GM12878 (cell line): Measurements from ENCODE around the gene PDZRN3.

Experiments used
- BRCA1 ChIP-seq: IDR thresholded peaks from 2 replicates; pipeline ENCODE4 v1.6.1; 2011; ENCODE audit warnings: low read depth, low read length, improper control_type of control experiment
- CHD4 ChIP-seq: fragments of 200-600 bp; sonication (generic); IDR thresholded peaks from 2 replicates; pipeline ENCODE4 v1.6.1; 2016; ENCODE audit warnings: mild to moderate bottlenecking
- CTCF ChIP-seq, 3 experiments: IDR thresholded peaks in 2 of 3; conservative IDR thresholded peaks in 1 of 3; 2 replicates each; pipeline ENCODE4 v1.5.1; 2011; ENCODE audit warnings: low read depth in 3 of 3, low read length in 3 of 3, mild to moderate bottlenecking in 3 of 3, control low read depth in 2 of 3, moderate library complexity in 2 of 3, inconsistent platforms in 1 of 3, mixed read lengths in 1 of 3; ENCODE audit not compliant: control insufficient read depth in 2 of 3, insufficient read depth in 1 of 3; ENCODE audit errors: extremely low read depth in 1 of 3
- ESRRA ChIP-seq: IDR thresholded peaks from 2 replicates; pipeline ENCODE4 v1.6.1; 2012; ENCODE audit warnings: mild to moderate bottlenecking, low read length, improper control_type of control experiment
- FOS ChIP-seq: IDR thresholded peaks from 3 replicates; pipeline ENCODE4 v1.6.1; 2011; ENCODE audit warnings: borderline replicate concordance; ENCODE audit not compliant: insufficient read length; ENCODE audit errors: extremely low read depth
- JUNB ChIP-seq: IDR thresholded peaks from 2 replicates; pipeline ENCODE4 v1.6.1; 2016; ENCODE audit warnings: antibody characterized with exemption, mild to moderate bottlenecking
- KDM1A ChIP-seq: fragments of 200-600 bp; sonication (generic); IDR thresholded peaks from 2 replicates; pipeline ENCODE4 v1.6.1; 2016; ENCODE audit warnings: borderline replicate concordance
- MXI1 ChIP-seq: fragments of 150-350 bp; IDR thresholded peaks from 2 replicates; pipeline ENCODE4 v1.6.1; 2011; ENCODE audit warnings: low read depth, mild to moderate bottlenecking, inconsistent platforms, low read length, improper control_type of control experiment
- PAX5 ChIP-seq: IDR thresholded peaks from 2 replicates; pipeline ENCODE4 v1.6.1; 2011; ENCODE audit warnings: low read depth, low read length, borderline replicate concordance
- PKNOX1 ChIP-seq: fragments of 450-650 bp; IDR thresholded peaks from 2 replicates; pipeline ENCODE4 v1.6.1; 2016; ENCODE audit warnings: mild to moderate bottlenecking
- POLR2A ChIP-seq: IDR thresholded peaks from 2 replicates; pipeline ENCODE4 v1.6.1; 2011; ENCODE audit warnings: low read depth, mild to moderate bottlenecking, low read length
- REST ChIP-seq: IDR thresholded peaks from 2 replicates; pipeline ENCODE4 v1.6.1; 2012; ENCODE audit warnings: mild to moderate bottlenecking, low read depth, low read length
- ZZZ3 ChIP-seq: IDR thresholded peaks from 2 replicates; pipeline ENCODE4 v1.6.1; 2011; ENCODE audit warnings: low read depth; ENCODE audit not compliant: control insufficient read depth, insufficient read length
- TF ChIP-seq, protein P1 (sequence below): IDR thresholded peaks from 2 replicates; pipeline ENCODE4 v1.6.1; 2012; ENCODE audit warnings: low read depth, low read length, improper control_type of control experiment

- TF ChIP-seq POLR2A (no peak), CTCF (IDR thresholded peaks at IDR 0.05 in 2 of 3, conservative IDR thresholded peaks at IDR 0.05 in 1 of 3; ENCODE audit: control insufficient read depth in 2 of 3, extremely low read depth in 1 of 3, insufficient read depth in 1 of 3, low read depth in 3 of 3, low read length in 3 of 3) (no peak), MXI1 (no peak), PAX5 (no peak), KDM1A (no peak), BRCA1 (no peak), CHD4 (no peak), ESRRA (no peak), FOS (no peak), ZZZ3 (no peak), PKNOX1 (no peak), REST (no peak), JUNB (no peak)
- TF ChIP-seq, protein P1, sequence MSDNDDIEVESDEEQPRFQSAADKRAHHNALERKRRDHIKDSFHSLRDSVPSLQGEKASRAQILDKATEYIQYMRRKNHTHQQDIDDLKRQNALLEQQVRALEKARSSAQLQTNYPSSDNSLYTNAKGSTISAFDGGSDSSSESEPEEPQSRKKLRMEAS: no peak
Observed at GRCh38 chr3:73394240-73394639, 230.5 kb downstream of the PDZRN3 start.
